HepG2 (cell line): ENCODE results near the gene OTOP3. TPM values are rescaled to one million over a fixed set of nuclear protein-coding genes. Genes with fewer than 3 reads are reported as not detected.

ENCODE experiments used
- ATAC-seq: fragments of 200-7000 bp; cut with Tn5 transposase; 3 replicates; pipeline ENCODE4 v1.9.1; 2020; ENCODE audit warnings: mild to moderate bottlenecking, moderate library complexity
- BruUV-seq: library from RNA; stranded (reverse); fragments of 400-500 nt; replicated peaks from 2 replicates; lab custom pipeline; 2021; lab: Mats Ljungman, UMichigan
- CTCF ChIA-PET: fragments of 300-600 bp; formaldehyde crosslinking; extraction: SDS; loops from one replicate; lab custom pipeline; 2021; ENCODE audit warnings: low total read pairs, inconsistent platforms, low intra/inter-chr PET ratio; lab: Yijun Ruan, JAX
- POLR2A ChIA-PET: fragments of 350-600 bp; sonication (Branson Sonifier 250); formaldehyde crosslinking; loops from one replicate; lab custom pipeline; 2020; ENCODE audit warnings: antibody characterized with exemption, inconsistent platforms; lab: Yijun Ruan, JAX
- DNase-seq: peaks from one replicate; pipeline ENCODE4 v3.0.0-alpha.2; 2015; ENCODE audit warnings: low spot score
- FAIRE-seq: peaks from 3 replicates; lab custom pipeline; 2011; peaks lifted over from hg19 to GRCh38; lab: Jason Lieb, UNC
- H2AFZ ChIP-seq: one replicate; pipeline ENCODE4 v1.6.1; 2011; ENCODE audit warnings: low read length, inconsistent platforms
- H3K27ac ChIP-seq: fragments of 300-600 bp; 3 replicates; pipeline ENCODE4 v1.8.0; 2011; ENCODE audit warnings: mixed run types, mild to moderate bottlenecking, mixed read lengths, low read length, inconsistent platforms; ENCODE audit not compliant: insufficient read depth; ENCODE audit errors: extremely low read length
- H3K27me3 ChIP-seq, 2 experiments: fragments of 200-600 bp in 1 of 2; 2 replicates in 1 of 2; 3 replicates in 1 of 2; pipeline versions ENCODE4 v1.6.0 to v1.8.0; 2011; ENCODE audit warnings: low read length in 2 of 2, mild to moderate bottlenecking in 2 of 2, moderate library complexity in 2 of 2, inconsistent platforms in 1 of 2; ENCODE audit not compliant: insufficient read depth in 2 of 2, control insufficient read depth in 1 of 2
- H3K36me3 ChIP-seq, 2 experiments: fragments of 200-600 bp in 1 of 2; replicated peaks in 1 of 2; 2 replicates in 1 of 2; 3 replicates in 1 of 2; pipeline versions ENCODE4 v1.5.1 to v1.8.0; 2011; ENCODE audit warnings: low read length in 2 of 2, inconsistent platforms in 1 of 2; ENCODE audit not compliant: insufficient read depth in 2 of 2, control insufficient read depth in 1 of 2
- H3K4me1 ChIP-seq: 2 replicates; pipeline ENCODE4 v1.5.1; 2012; ENCODE audit warnings: low read length, inconsistent platforms; ENCODE audit not compliant: insufficient read depth
- H3K4me2 ChIP-seq: 2 replicates; pipeline ENCODE4 v1.6.0; 2011; ENCODE audit warnings: low read depth, low read length, inconsistent platforms
- H3K4me3 ChIP-seq, 3 experiments: fragments of 200-600 bp in 1 of 3; sonication (generic), shearing (Covaris generic) in 1 of 3; replicated peaks in 1 of 3; 2 replicates each; pipeline ENCODE4 v1.5.1; 2011 to 2016; ENCODE audit warnings: low read length in 3 of 3, inconsistent platforms in 2 of 3, low read depth in 2 of 3, mild to moderate bottlenecking in 2 of 3, control low read depth in 1 of 3, mixed read lengths in 1 of 3; ENCODE audit not compliant: insufficient read depth in 1 of 3
- H3K79me2 ChIP-seq: one replicate; pipeline ENCODE4 v1.6.1; 2011; ENCODE audit warnings: low read length, inconsistent platforms; ENCODE audit not compliant: insufficient read depth
- H3K9ac ChIP-seq: 2 replicates; pipeline ENCODE4 v1.6.0; 2011; ENCODE audit warnings: mild to moderate bottlenecking, low read depth, low read length, inconsistent platforms; ENCODE audit not compliant: insufficient read depth
- H3K9me3 ChIP-seq: 2 replicates; pipeline ENCODE4 v1.5.1; 2012; ENCODE audit warnings: mild to moderate bottlenecking, low read length
- H4K20me1 ChIP-seq: 2 replicates; pipeline ENCODE4 v1.6.0; 2011; ENCODE audit warnings: inconsistent platforms, mild to moderate bottlenecking, low read length, moderate library complexity; ENCODE audit not compliant: insufficient read depth
- CREM ChIP-seq, 2 experiments: sonication (generic) in 1 of 2; formaldehyde crosslinking in 1 of 2; IDR thresholded peaks; 2 replicates each; pipeline versions ENCODE4 v1.4.0 to v1.6.1; 2016 to 2020; ENCODE audit warnings: antibody characterized with exemption in 1 of 2, mild to moderate bottlenecking in 1 of 2, missing genetic modification reagents in 1 of 2
- KDM5B ChIP-seq: sonication (generic); formaldehyde crosslinking; IDR thresholded peaks from 2 replicates; pipeline ENCODE4 v1.4.0; 2020; ENCODE audit warnings: missing genetic modification reagents, mild to moderate bottlenecking, borderline replicate concordance
- KLF6 ChIP-seq: IDR thresholded peaks from 2 replicates; pipeline ENCODE4 v1.8.0; 2016; ENCODE audit warnings: missing biosample characterization, missing genetic modification reagents
- NR2F2 ChIP-seq: IDR thresholded peaks from 2 replicates; pipeline ENCODE4 v1.6.1; 2012; ENCODE audit warnings: low read depth, inconsistent platforms, borderline replicate concordance
- NR2F6 ChIP-seq, 2 experiments: IDR thresholded peaks; 2 replicates each; pipeline ENCODE4 v1.6.1; 2016; ENCODE audit warnings: antibody characterized with exemption in 1 of 2, mild to moderate bottlenecking in 1 of 2
- ONECUT2 ChIP-seq: sonication (generic); formaldehyde crosslinking; IDR thresholded peaks from 2 replicates; pipeline ENCODE4 v1.4.0; 2020; ENCODE audit warnings: missing genetic modification reagents
- SALL1 ChIP-seq: sonication (generic); formaldehyde crosslinking; IDR thresholded peaks from 2 replicates; pipeline ENCODE4 v1.8.0; 2022; ENCODE audit warnings: mild to moderate bottlenecking, missing genetic modification reagents
- STAG1 ChIP-seq: sonication (generic); formaldehyde crosslinking; IDR thresholded peaks from 2 replicates; pipeline ENCODE4 v1.4.0; 2020; ENCODE audit warnings: missing genetic modification reagents
- TEAD2 ChIP-seq: sonication (generic); formaldehyde crosslinking; IDR thresholded peaks from 2 replicates; pipeline ENCODE4 v1.9.0; 2021; ENCODE audit warnings: missing genetic modification reagents
- ZEB1 ChIP-seq: IDR thresholded peaks from 2 replicates; pipeline ENCODE4 v1.6.1; 2012; ENCODE audit warnings: mild to moderate bottlenecking, low read depth, inconsistent platforms; ENCODE audit not compliant: insufficient replicate concordance
- ZNF235 ChIP-seq: sonication (generic); formaldehyde crosslinking; IDR thresholded peaks from 2 replicates; pipeline ENCODE4 v1.8.1; 2023; ENCODE audit warnings: mild to moderate bottlenecking, missing genetic modification reagents, borderline replicate concordance
- ZNF274 ChIP-seq: sonication (generic); formaldehyde crosslinking; IDR thresholded peaks from 2 replicates; pipeline ENCODE4 v1.5.1; 2020; ENCODE audit warnings: mild to moderate bottlenecking, missing genetic modification reagents
- WGBS: methylation state at CpG from one replicate; pipeline ENCODE4 v1.1.6; 2017; ENCODE audit warnings: low lambda C conversion rate; 5-methylcytosine and 5-hydroxymethylcytosine counted together
- in situ Hi-C: cut with HindIII; loops from 2 replicates; pipeline ENCODE4 v1.10.0; 2017; ENCODE audit warnings: low pct_unique_long_range_greater_than_20kb; ENCODE audit not compliant: extremely low pct_ligation_motif_present
- intact Hi-C: fragments of 100-400 bp; cut with micrococcal nuclease; formaldehyde crosslinking; loops from one replicate; pipeline ENCODE4 v1.10.0; 2022; ENCODE audit not compliant: unreplicated experiment
- polyA plus RNA-seq, 8 experiments: library from polyadenylated mRNA; depleted of rRNA in 3 of 8; stranded (reverse) in 7 of 8; unstranded in 1 of 8; fragments of >200 nt; fragmentation: Illumina TruSeq in 4 of 8; extraction: Trizol in 4 of 8; gene quantifications; 2 replicates each; pipeline versions ENCODE4 v1.2.1 to v1.2.3, GENCODE V29; 2011 to 2016; ENCODE audit warnings: low read depth in 4 of 8, missing spikeins in 1 of 8, mixed read lengths in 1 of 8; ENCODE audit not compliant: insufficient read depth in 1 of 8
- total RNA-seq, 5 experiments: library from RNA; depleted of rRNA; stranded (reverse); fragments of >200 nt; fragmentation: Illumina TruSeq; extraction: Trizol; gene quantifications; 2 replicates each; pipeline ENCODE4 v1.2.3, GENCODE V29; 2016; ENCODE audit warnings: low read depth in 1 of 5
- TF ChIP-seq, protein P1 (sequence below): sonication (generic); formaldehyde crosslinking; IDR thresholded peaks from 2 replicates; pipeline ENCODE4 v1.8.1; 2022; ENCODE audit warnings: low read depth, mild to moderate bottlenecking, missing genetic modification reagents
- TF ChIP-seq, protein P2 (sequence below): IDR thresholded peaks from 2 replicates; pipeline ENCODE4 v1.6.1; 2012; ENCODE audit warnings: inconsistent platforms

OTOP3 gene
- total and polyA plus RNA-seq, 2 of the 13 experiments (the other 11 are each of a cell fraction or from before 2014, with no cell fraction given): not detected

DNA sequence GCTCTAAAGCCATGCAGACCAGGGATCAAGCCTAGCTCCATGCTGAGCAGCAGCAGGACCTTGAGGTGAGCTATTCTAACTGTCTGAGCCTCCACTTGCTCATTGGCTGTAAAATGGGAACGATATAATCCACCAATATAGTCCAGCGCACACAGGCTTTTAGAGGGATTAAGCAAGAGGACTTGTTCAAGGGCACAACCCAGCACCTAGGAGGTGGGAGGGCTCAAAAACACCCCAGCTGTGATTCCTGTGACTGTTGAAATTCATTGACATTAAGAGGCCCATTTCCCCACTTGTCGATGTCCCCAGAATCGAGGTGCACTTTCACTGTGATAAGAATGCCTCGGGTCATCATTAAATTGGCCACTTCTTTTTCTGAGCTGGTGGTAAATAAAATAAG lies 16.8 kb upstream of the OTOP3 start:
- Histone ChIP-seq H4K20me1 (no peaks in the 10 kb centered on the region), H3K9ac (no peak overlapping the region), H3K36me3 (no peaks in the 10 kb centered on the region), H3K27me3 (peaks cover 11 to 65% of the 10 kb centered on the region in 2 experiments), H3K4me2 (no peak overlapping the region), H3K4me3 (no peak overlapping the region), H3K4me1 (peaks cover 31% of the 10 kb centered on the region), H3K79me2 (no peaks in the 10 kb centered on the region), H3K27ac (no peak overlapping the region), H3K9me3 (no peaks in the 10 kb centered on the region), H2AFZ (no peak overlapping the region)
- in situ Hi-C loops: loop anchor here (5.0 kb wide), 1 partner anchor 88 kb away; no protein-coding TSS in a partner anchor
- intact Hi-C loops: no loop called here
- no TSS peak for BruUV-seq
- CTCF ChIA-PET: interaction anchor here (2.3 kb wide), 1 partner anchor 39 kb away, joined by 9 read pairs; no protein-coding TSS in a partner anchor
- TF ChIP-seq, protein P1, sequence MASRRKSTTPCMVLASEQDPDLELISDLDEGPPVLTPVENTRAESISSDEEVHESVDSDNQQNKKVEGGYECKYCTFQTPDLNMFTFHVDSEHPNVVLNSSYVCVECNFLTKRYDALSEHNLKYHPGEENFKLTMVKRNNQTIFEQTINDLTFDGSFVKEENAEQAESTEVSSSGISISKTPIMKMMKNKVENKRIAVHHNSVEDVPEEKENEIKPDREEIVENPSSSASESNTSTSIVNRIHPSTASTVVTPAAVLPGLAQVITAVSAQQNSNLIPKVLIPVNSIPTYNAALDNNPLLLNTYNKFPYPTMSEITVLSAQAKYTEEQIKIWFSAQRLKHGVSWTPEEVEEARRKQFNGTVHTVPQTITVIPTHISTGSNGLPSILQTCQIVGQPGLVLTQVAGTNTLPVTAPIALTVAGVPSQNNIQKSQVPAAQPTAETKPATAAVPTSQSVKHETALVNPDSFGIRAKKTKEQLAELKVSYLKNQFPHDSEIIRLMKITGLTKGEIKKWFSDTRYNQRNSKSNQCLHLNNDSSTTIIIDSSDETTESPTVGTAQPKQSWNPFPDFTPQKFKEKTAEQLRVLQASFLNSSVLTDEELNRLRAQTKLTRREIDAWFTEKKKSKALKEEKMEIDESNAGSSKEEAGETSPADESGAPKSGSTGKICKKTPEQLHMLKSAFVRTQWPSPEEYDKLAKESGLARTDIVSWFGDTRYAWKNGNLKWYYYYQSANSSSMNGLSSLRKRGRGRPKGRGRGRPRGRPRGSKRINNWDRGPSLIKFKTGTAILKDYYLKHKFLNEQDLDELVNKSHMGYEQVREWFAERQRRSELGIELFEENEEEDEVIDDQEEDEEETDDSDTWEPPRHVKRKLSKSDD (CRISPR knock-in tag): no peak
- WGBS: 80% methylated on average over 5 of the region's 5 CpGs
- ATAC-seq (no peak), FAIRE-seq (no peak), DNase-seq (no peak)
- POLR2A ChIA-PET: no interaction called here

DNA sequence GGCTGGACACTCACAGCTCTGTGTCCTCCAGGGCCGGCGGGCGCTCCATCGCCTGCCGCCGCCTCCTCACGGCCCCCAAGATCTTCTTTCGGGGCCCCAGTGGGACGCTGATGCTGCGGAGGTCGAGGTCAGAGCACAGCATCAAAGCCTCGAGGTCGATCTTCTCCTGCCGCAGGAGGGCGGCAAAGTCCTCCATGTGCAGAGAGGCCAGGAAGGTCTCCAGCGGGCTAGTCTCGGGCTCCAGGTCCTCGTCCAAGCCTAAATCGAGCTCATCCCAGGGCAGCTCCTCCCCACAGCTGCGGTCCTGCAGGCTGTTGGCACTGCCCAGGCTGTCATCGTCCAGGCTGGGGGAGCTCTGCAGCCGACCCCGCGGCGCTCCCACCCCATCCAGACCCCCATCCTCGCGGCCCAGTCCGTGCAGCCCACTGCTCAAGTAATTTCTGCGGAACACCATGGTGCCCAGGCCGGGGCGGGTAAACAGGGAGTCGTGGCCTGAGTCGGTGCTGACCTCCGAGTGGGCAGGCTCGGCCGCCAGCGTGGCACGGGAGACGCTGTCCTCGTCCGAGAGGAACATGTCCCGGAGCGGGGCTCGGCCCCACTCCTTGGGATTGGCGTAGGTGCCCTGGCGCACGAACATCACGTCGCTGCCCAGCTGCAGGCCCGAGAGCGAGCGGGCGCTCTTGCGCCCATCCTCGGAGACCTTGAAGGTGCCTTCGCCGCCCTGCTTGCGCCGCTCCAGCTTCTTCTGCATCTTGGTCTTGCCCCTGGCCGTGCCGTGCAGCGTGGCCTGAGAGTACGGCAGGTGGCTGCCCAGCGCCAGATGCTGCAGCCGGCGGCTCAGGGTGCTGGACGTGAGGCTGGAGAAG lies 16.0 kb upstream of the OTOP3 start:
- ATAC-seq (peak; percentile 65), FAIRE-seq (peak; percentile 58), DNase-seq (peak; percentile 64)
- ChIA-PET POLR2A (interaction anchor here (1.2 kb wide), 1 partner anchor 46 kb away, joined by 4 read pairs; the partner anchor contains the start of gene FDXR), CTCF (interaction anchor here (2.3 kb wide), 1 partner anchor 38 kb away, joined by 9 read pairs; no protein-coding TSS in a partner anchor)
- no peaks in the 10 kb centered on the region for H3K9me3 ChIP-seq
- WGBS: 35% methylated on average over 29 of the region's 67 CpGs
- no peaks in the 10 kb centered on the region for H3K36me3 ChIP-seq
- in situ Hi-C loops (loop anchor here (5.0 kb wide), 2 partner anchors 38 to 88 kb away; no protein-coding TSS in a partner anchor), intact Hi-C loops (no loop called here)
- H2AFZ ChIP-seq: no peak overlapping the region
- H3K79me2 ChIP-seq: no peaks in the 10 kb centered on the region
- no peak overlapping the region for H3K4me2 ChIP-seq
- no peaks in the 10 kb centered on the region for H4K20me1 ChIP-seq
- no peak overlapping the region for H3K9ac ChIP-seq
- H3K4me3 ChIP-seq: no peak overlapping the region
- no peak overlapping the region for H3K27ac ChIP-seq
- peaks cover 17 to 73% of the 10 kb centered on the region in 2 experiments for H3K27me3 ChIP-seq
- no TSS peak for BruUV-seq
- H3K4me1 ChIP-seq: peaks cover 31% of the 10 kb centered on the region
- peak; percentile 49; the same call in 1 of the 2 replicates for TF ChIP-seq ZNF235 (CRISPR knock-in tag)
- TF ChIP-seq ONECUT2 (CRISPR knock-in tag): no peak
- TF ChIP-seq KDM5B: peak; percentile 33; the same call in 1 of the 2 replicates
- no peak for TF ChIP-seq ZEB1
- TF ChIP-seq NR2F6 (IDR thresholded peaks at IDR 0.05): peak; percentile 60; the same call in 1 of the 2 replicates
- TF ChIP-seq NR2F6 (CRISPR knock-in tag; IDR thresholded peaks at IDR 0.05): peak; percentile 81
- peak; percentile 49; the same call in 1 of the 2 replicates for TF ChIP-seq ZNF274
- TF ChIP-seq, protein P2, sequence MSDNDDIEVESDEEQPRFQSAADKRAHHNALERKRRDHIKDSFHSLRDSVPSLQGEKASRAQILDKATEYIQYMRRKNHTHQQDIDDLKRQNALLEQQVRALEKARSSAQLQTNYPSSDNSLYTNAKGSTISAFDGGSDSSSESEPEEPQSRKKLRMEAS: peak; percentile 76
- TF ChIP-seq SALL1 (CRISPR knock-in tag): 0 out of 2 replicates have a peak, but pooled peaks have one; percentile 26
- TF ChIP-seq NR2F2: no peak
- no peak for TF ChIP-seq TEAD2 (CRISPR knock-in tag)
- no peak for TF ChIP-seq KLF6 (CRISPR knock-in tag)
- no peak for TF ChIP-seq CREM (IDR thresholded peaks at IDR 0.05)
- TF ChIP-seq CREM (CRISPR knock-in tag; IDR thresholded peaks at IDR 0.05): no peak
- peak; percentile 85 for TF ChIP-seq STAG1 (CRISPR knock-in tag)
